GM23338 (cell line): Measurements from ENCODE around the gene NOP9. TPM values are rescaled to one million over a fixed set of nuclear protein-coding genes. Genes with fewer than 3 reads are reported as not detected.
A peak's percentile ranks its signal among the peaks of the same experiment; 100 is the strongest.

Source experiments
- ATAC-seq: fragments of 200-7000 bp; cut with Tn5 transposase; 3 replicates; pipeline ENCODE4 v1.9.1; 2020
- DNase-seq: peaks from one replicate; pipeline ENCODE4 v3.0.0-alpha.2; 2015; ENCODE audit warnings: low spot score
- H2AFZ ChIP-seq: fragments of 200-600 bp; sonication (generic); 2 replicates; pipeline ENCODE4 v1.8.0; 2016; ENCODE audit warnings: antibody characterized with exemption, mild to moderate bottlenecking, moderate library complexity
- H3F3A ChIP-seq: fragments of 200-600 bp; sonication (generic); replicated peaks from 2 replicates; pipeline ENCODE4 v1.8.0; 2017; ENCODE audit warnings: antibody characterized with exemption, mixed run types, low read depth
- H3K27ac ChIP-seq: fragments of 200-600 bp; sonication (generic); 2 replicates; pipeline ENCODE4 v1.6.1; 2016; ENCODE audit warnings: low read depth
- H3K27me3 ChIP-seq: fragments of 200-600 bp; sonication (generic); 2 replicates; pipeline ENCODE4 v1.8.0; 2016; ENCODE audit warnings: mild to moderate bottlenecking, mixed run types, moderate library complexity; ENCODE audit not compliant: insufficient read depth
- H3K36me3 ChIP-seq: fragments of 200-600 bp; sonication (generic); 2 replicates; pipeline ENCODE4 v1.8.0; 2016; ENCODE audit warnings: mild to moderate bottlenecking; ENCODE audit not compliant: insufficient read depth
- H3K4me1 ChIP-seq: fragments of 200-600 bp; sonication (generic); 2 replicates; pipeline ENCODE4 v1.8.0; 2016; ENCODE audit warnings: mild to moderate bottlenecking, moderate library complexity; ENCODE audit not compliant: insufficient read depth
- H3K4me2 ChIP-seq: fragments of 200-600 bp; sonication (generic); 2 replicates; pipeline ENCODE4 v1.7.1; 2017; ENCODE audit warnings: mixed run types
- H3K4me3 ChIP-seq: fragments of 200-600 bp; sonication (generic); 2 replicates; pipeline ENCODE4 v1.6.1; 2016; ENCODE audit warnings: mixed run types
- H3K79me2 ChIP-seq: fragments of 200-600 bp; sonication (generic); replicated peaks from 2 replicates; pipeline ENCODE4 v1.8.0; 2017; ENCODE audit warnings: mild to moderate bottlenecking; ENCODE audit not compliant: insufficient read depth
- H3K9me2 ChIP-seq: fragments of 200-600 bp; sonication (generic); 2 replicates; pipeline ENCODE4 v1.8.0; 2017; ENCODE audit not compliant: insufficient read depth
- H4K20me1 ChIP-seq: fragments of 200-600 bp; sonication (generic); replicated peaks from 2 replicates; pipeline ENCODE4 v1.8.0; 2017; ENCODE audit warnings: mild to moderate bottlenecking; ENCODE audit not compliant: insufficient read depth
- H3K27ac Mint-ChIP-seq: 2 replicates; pipeline ENCODE4 v1.8.0; 2020; ENCODE audit warnings: inconsistent platforms, mild to moderate bottlenecking, moderate library complexity, mixed read lengths
- H3K27me3 Mint-ChIP-seq: 3 replicates; pipeline ENCODE4 v1.8.0; 2022; ENCODE audit warnings: low read depth, mild to moderate bottlenecking, moderate library complexity, mixed read lengths, inconsistent platforms; ENCODE audit not compliant: insufficient read depth, poor library complexity
- H3K36me3 Mint-ChIP-seq: 3 replicates; pipeline ENCODE4 v1.8.0; 2021; ENCODE audit warnings: low read depth, mild to moderate bottlenecking, inconsistent platforms, moderate library complexity, mixed read lengths
- H3K4me1 Mint-ChIP-seq: 3 replicates; pipeline ENCODE4 v1.8.0; 2020; ENCODE audit warnings: mild to moderate bottlenecking, inconsistent platforms, mixed read lengths
- H3K4me3 Mint-ChIP-seq: 3 replicates; pipeline ENCODE4 v1.8.0; 2021; ENCODE audit warnings: moderate library complexity, mild to moderate bottlenecking, inconsistent platforms, mixed read lengths
- H3K9me3 Mint-ChIP-seq: 3 replicates; pipeline ENCODE4 v1.8.0; 2020; ENCODE audit warnings: moderate library complexity, mild to moderate bottlenecking, inconsistent platforms, mixed read lengths
- CREB1 ChIP-seq: fragments of 250-450 bp; sonication (Bioruptor Pico); IDR thresholded peaks from 2 replicates; pipeline ENCODE4 v1.5.0; 2020; ENCODE audit warnings: low read depth, mild to moderate bottlenecking, moderate library complexity
- ETS1 ChIP-seq: IDR thresholded peaks from 2 replicates; pipeline ENCODE4 v1.6.1; 2016; ENCODE audit warnings: antibody characterized with exemption
- EZH2 ChIP-seq: fragments of 200-600 bp; sonication (generic); IDR thresholded peaks from one replicate; pipeline ENCODE4 v1.8.0; 2017; ENCODE audit warnings: antibody characterized with exemption, mild to moderate bottlenecking, low read depth; ENCODE audit not compliant: unreplicated experiment
- EZH2phosphoT487 ChIP-seq: fragments of 200-600 bp; sonication (generic); IDR thresholded peaks from one replicate; pipeline ENCODE4 v1.8.1; 2018; ENCODE audit warnings: antibody characterized with exemption; ENCODE audit not compliant: unreplicated experiment
- JUNB ChIP-seq: IDR thresholded peaks from one replicate; pipeline ENCODE4 v1.6.1; 2016; ENCODE audit warnings: antibody characterized with exemption; ENCODE audit not compliant: unreplicated experiment
- NANOG ChIP-seq: IDR thresholded peaks from 2 replicates; pipeline ENCODE4 v1.6.1; 2016; ENCODE audit warnings: antibody characterized with exemption, borderline replicate concordance
- POLR2AphosphoS5 ChIP-seq: IDR thresholded peaks from 2 replicates; pipeline ENCODE4 v1.6.1; 2016; ENCODE audit warnings: antibody characterized with exemption, low read depth
- REST ChIP-seq: IDR thresholded peaks from one replicate; pipeline ENCODE4 v1.6.1; 2018; ENCODE audit warnings: antibody characterized with exemption; ENCODE audit not compliant: unreplicated experiment
- STAT1 ChIP-seq: IDR thresholded peaks from one replicate; pipeline ENCODE4 v1.6.1; 2016; ENCODE audit warnings: antibody characterized with exemption; ENCODE audit not compliant: unreplicated experiment
- ZNF114 ChIP-seq: fragments of 250-450 bp; sonication (Bioruptor Pico); IDR thresholded peaks from 2 replicates; pipeline ENCODE4 v1.5.0; 2020; ENCODE audit warnings: mild to moderate bottlenecking, moderate library complexity
- ZNF331 ChIP-seq: fragments of 250-450 bp; sonication (Bioruptor Pico); IDR thresholded peaks from 2 replicates; pipeline ENCODE4 v1.5.0; 2020; ENCODE audit warnings: low read depth, mild to moderate bottlenecking, moderate library complexity
- polyA plus RNA-seq: library from polyadenylated mRNA; unstranded; fragments of >200 nt; fragmentation: Nextera tagmentation; extraction: Ambion mirVana; gene quantifications from 2 replicates; pipeline ENCODE4 v1.2.1, GENCODE V29; 2016
- total RNA-seq: library from RNA; depleted of rRNA; stranded (reverse); fragments of >200 nt; shearing (Covaris generic); gene quantifications from 2 replicates; pipeline ENCODE4 v1.2.3, GENCODE V29; 2014

Gene NOP9
- total and polyA plus RNA-seq, 2 experiments from 2014 or later, result 7.9 to 32.8 TPM

- TF ChIP-seq EZH2, result no peak
- TF ChIP-seq JUNB, result no peak
- no peak for TF ChIP-seq ZNF114 (CRISPR knock-in tag)
- TF ChIP-seq REST, result no peak
- no peak for TF ChIP-seq EZH2phosphoT487
- no peak for TF ChIP-seq CREB1
These were observed 777 bp upstream of the NOP9 start (continued) for GRCh38 chr14:24298892-24299254.

- no peak for DNase-seq
- peaks cover 43% of the 10 kb centered on the region for H3K36me3 Mint-ChIP-seq
- peaks cover 7% of the 10 kb centered on the region for H3F3A ChIP-seq
- peak overlapping the region; percentile 98 for H3K4me2 ChIP-seq
- no peaks in the 10 kb centered on the region for H3K27me3 ChIP-seq
- H3K27me3 Mint-ChIP-seq, result peaks cover 13% of the 10 kb centered on the region
- peaks cover 23% of the 10 kb centered on the region for H3K36me3 ChIP-seq
- H3K27ac ChIP-seq, result no peak overlapping the region
- H3K9me3 Mint-ChIP-seq, result peaks cover 2% of the 10 kb centered on the region; the same call in 1 of the 3 replicates
- no peaks in the 10 kb centered on the region for H3K9me2 ChIP-seq
- H3K4me1 Mint-ChIP-seq, result peaks cover 21% of the 10 kb centered on the region
- H3K4me1 ChIP-seq, result peaks cover 16% of the 10 kb centered on the region; the same call in 1 of the 2 replicates
- H3K27ac Mint-ChIP-seq, result peak overlapping the region; percentile 83; the same call in 1 of the 2 replicates
- peaks cover 15% of the 10 kb centered on the region for H4K20me1 ChIP-seq
- H3K79me2 ChIP-seq, result peaks cover 13% of the 10 kb centered on the region
- no peak overlapping the region for H2AFZ ChIP-seq
- peak overlapping the region; percentile 90 for H3K4me3 Mint-ChIP-seq
- H3K4me3 ChIP-seq, result peak overlapping the region; percentile 95
- ATAC-seq, result no peak
- no peak for TF ChIP-seq ETS1
- no peak for TF ChIP-seq REST
- no peak for TF ChIP-seq CREB1
- no peak for TF ChIP-seq EZH2phosphoT487
- TF ChIP-seq POLR2AphosphoS5, result no peak
- TF ChIP-seq ZNF331 (CRISPR knock-in tag), result no peak
- no peak for TF ChIP-seq STAT1
- TF ChIP-seq EZH2, result no peak
- no peak for TF ChIP-seq JUNB
- TF ChIP-seq ZNF114 (CRISPR knock-in tag), result no peak
- no peak for TF ChIP-seq NANOG
These were observed 803 bp downstream of the NOP9 start for GRCh38 chr14:24300326-24300980.
